ENCODE data around the gene PET100.

GRCh38 chr19:7619671-7620441 is 9.7 kb upstream of the PET100 start:
- TF ChIP-seq CTCF (IDR thresholded peaks at IDR 0.05) (no peak), POLR2A (IDR thresholded peaks at IDR 0.05) (no peak)

Measured in body of pancreas (tissue), 4 donors.